Astrocyte (in vitro differentiated cells and primary cell): ENCODE data around the gene ELMO1.

Experiments
- CTCF ChIP-seq: IDR thresholded peaks from 2 replicates; pipeline ENCODE4 v1.5.1; 2011; ENCODE audit warnings: low read depth, mild to moderate bottlenecking, inconsistent platforms, low read length, moderate library complexity; ENCODE audit not compliant: insufficient read depth
- EZH2 ChIP-seq: IDR thresholded peaks from 2 replicates; pipeline ENCODE4 v1.6.1; 2012; ENCODE audit warnings: mild to moderate bottlenecking, low read length, inconsistent platforms; ENCODE audit not compliant: insufficient read depth

DNA sequence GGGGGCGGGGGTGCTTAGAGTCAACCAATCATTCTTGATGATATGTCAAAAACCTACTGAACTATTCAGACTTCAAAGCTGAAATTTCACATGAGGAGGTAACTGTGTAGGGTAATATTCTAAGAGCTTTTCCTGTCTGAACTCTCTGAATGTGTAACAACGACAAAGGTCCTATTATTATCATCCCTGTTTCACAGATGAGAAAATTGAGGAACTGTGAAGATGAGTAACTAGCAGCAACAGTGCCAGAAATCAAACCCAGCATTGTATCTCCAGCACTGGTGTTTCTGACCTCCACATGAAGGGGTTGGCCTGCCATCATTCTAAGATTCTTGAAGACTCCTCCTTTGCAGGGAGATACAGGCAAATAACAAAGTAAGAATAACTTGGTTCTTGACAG is 429.7 kb downstream of the ELMO1 start:
- no peak for TF ChIP-seq CTCF
- no peak for TF ChIP-seq EZH2
